GM20431 (cell line): ENCODE data around the gene CD22.

Experiments
- in situ Hi-C: fragments of 300-500 bp; cut with MseI, MboI; formaldehyde crosslinking; loops from one replicate; pipeline ENCODE4 v1.15.0; 2020; ENCODE audit warnings: low sequenced_read_pairs; ENCODE audit not compliant: unreplicated experiment

The CD22 gene

DNA sequence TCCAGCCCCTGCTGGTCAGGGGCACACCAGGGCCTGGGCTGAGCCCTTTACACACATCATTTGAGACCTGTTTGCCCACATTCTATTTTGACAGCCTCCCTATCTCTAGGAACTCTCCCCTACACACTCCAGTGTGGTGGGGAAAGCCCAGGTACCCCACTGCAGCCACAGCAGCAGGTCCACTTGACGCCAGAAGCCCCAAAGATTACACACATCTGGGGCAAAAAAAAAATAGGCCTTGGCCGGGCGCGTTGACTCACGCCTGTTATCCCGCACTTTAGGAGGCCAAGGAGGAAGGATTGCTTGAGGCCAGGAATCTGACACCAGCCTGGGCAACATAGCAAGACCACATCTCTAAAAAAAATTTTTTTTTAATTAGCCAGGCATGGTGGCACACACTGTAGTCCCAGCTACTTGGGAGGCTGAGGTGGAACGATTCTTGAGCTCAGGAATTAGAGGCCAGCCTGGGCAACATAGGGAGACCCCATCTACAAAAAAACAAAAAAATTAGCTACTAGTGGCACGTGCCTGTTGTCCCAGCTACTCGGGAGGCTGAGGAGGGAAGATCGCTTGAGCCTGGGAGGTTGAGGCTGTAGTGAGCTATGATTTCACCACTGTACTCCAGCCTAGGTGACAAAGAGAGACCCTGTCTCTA is 18.0 kb upstream of the CD22 start:
- in situ Hi-C loops = no loop called here

DNA sequence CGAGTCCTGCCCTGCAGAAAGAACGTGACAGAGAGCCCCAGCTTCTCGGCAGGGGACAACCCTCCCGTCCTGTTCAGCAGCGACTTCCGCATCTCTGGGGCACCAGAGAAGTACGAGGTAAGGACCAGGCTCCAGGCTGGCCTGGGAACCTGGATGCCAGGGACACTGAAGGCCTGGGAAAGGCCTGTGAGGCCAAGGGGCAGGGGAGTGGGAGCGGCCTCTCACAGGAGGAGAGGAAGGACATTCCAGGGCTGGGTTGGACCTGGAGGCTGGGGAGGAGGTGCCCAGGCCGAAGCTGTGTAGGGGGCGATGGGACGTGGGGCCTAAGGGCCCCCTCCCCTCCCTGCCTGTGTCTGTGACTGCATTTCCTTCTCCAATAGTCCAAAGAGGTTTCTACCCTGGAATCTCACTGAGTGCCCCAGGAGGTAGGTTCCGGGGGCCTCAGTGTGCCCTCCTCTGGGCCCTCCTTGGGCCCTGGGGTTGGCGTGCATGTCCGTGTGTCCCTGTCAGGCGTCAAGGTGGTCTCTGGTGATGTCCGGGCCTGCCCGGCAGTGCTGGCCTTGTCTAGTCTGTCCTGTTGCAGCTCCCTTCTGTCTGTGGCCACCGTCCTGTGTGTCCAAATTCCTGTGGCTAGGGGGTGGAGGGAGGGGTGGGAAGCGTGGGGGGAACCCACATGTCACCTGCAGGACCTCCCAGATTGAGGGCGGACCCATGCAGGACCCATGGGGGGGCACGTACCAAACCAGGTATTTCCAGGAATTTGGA is 16.9 kb upstream of the CD22 start:
- in situ Hi-C loops = no loop called here

DNA sequence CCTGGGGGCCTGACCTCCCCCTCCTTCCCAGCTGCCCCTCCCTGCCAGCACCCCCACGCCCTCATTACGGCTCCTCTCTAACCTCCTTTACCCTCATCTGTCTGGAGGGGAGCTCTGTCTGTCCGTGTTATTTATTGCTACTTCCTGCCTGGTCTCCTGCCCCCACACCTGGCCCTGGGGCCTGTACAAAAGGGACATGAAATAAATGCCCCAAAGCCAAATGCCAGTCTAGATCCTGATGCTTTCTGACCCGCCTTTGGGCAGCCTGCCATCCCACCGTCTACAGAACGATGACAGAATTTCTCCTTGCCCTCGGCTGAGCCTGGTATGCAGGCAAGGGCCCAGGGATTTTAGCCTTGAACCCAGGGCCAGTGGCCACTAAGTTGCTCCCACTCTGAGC is 15.4 kb upstream of the CD22 start:
- in situ Hi-C loops = no loop called here

DNA sequence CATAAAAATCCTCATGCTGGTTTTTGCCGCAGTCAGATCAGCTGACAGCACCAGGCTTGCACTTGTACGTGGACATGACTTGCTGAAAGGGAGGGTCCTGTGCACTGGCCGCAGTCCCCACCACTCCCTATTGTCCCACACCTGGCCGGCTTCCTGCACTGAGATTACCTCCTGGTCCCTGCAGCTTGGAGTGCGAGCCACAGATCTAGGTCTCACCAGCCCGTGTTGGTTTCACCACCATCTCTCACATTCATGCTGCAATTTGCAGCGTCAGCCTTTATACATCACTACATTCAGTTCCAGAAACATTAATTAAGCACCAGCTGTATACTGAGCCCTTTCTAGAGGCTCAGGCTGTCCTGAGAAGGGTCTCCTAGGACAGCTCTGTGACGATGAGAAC is 15.0 kb upstream of the CD22 start:
- in situ Hi-C loops = no loop called here

DNA sequence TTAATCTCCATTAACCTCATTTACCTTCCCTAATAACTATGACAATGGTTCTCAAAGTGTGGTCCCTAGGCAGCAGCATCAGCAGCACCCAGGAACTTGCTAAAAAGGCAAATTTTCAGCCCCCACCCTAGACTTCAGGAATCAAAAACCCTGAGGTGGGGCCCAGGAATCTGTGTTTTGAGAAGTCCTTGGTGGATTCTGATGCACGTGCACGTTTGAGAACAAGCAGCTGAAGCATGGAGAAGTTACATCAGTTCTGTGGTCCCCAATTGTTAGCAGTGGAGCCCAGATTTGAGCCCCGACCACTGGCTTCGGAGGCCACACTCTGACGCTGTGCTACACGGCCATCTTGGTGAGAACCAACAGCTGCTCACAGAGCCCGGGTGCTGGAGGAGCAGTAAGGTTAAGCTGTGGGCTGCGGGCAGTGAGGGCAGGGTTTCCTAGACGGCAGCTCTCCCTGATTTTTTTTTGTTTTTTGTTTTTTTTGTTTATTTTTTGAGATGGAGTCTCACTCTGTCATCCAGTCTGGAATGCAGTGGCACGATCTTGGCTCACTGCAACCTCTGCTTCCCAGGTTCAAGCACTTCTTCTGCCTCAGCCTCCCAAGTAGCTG is 14.0 kb upstream of the CD22 start:
- in situ Hi-C loops = no loop called here

DNA sequence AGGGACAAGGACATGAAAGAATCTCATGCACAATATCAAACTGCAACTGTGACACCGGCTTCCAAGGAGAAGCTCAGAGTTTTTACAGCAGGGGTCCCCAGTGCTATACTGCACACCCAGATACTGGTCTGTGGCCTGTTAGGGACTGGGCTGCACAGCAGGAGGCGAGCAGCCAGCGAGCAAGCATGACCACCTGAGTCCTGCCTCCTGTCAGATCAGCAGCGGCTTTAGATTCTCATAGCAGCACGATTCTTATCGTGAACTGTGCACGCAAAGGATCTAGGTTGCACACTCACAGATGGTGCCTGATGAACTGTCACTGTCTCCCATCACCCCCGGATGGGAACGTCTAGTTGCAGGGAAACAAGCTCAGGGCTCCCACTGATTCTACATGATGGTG is 13.1 kb upstream of the CD22 start:
- in situ Hi-C loops = no loop called here

DNA sequence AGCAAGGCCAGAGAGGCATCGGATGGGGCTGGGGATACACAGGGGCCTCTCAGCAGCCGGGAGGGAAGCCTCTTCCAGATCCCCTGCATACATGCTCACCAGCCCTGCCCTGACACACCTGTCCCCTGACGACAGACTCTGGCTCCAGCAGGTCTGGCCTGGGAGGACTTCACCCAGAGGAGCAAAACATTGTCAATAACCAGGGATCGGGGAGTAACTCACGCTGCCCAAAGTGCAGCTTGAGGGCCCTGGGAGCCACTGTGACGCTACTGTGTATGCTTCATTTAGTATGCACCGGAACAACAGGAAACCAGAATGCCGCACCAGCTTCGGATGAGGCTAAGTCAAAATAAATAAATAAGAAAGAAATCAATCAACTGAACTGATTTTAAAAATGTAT is 12.4 kb upstream of the CD22 start:
- in situ Hi-C loops = no loop called here

DNA sequence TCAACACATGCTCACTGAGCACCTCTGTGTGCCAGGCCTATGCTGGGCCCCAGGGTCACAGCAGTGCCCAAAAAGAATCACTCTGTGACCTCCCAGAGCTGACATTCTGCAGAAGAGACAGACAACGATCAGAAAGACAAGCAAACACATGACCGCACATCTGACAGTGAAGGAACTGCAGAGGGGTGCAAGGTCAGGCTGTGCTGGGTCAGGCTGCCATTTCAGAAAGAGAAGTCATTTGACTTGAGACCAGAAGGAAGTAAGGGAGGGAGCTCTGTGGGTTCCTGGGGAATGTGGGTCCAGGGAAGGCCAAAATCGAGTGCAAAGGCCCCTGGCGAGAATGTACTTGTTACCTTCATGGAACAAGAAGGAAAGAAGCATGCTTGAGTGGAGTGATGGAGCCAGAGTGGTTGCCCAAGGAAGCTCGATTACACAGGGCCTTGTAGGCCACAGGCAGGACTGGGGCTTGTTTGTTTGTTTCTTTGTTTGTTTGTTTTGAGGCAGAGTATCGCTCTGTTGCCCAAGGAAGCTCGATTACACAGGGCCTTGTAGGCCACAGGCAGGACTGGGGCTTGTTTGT is 11.4 kb upstream of the CD22 start:
- in situ Hi-C loops = no loop called here

DNA sequence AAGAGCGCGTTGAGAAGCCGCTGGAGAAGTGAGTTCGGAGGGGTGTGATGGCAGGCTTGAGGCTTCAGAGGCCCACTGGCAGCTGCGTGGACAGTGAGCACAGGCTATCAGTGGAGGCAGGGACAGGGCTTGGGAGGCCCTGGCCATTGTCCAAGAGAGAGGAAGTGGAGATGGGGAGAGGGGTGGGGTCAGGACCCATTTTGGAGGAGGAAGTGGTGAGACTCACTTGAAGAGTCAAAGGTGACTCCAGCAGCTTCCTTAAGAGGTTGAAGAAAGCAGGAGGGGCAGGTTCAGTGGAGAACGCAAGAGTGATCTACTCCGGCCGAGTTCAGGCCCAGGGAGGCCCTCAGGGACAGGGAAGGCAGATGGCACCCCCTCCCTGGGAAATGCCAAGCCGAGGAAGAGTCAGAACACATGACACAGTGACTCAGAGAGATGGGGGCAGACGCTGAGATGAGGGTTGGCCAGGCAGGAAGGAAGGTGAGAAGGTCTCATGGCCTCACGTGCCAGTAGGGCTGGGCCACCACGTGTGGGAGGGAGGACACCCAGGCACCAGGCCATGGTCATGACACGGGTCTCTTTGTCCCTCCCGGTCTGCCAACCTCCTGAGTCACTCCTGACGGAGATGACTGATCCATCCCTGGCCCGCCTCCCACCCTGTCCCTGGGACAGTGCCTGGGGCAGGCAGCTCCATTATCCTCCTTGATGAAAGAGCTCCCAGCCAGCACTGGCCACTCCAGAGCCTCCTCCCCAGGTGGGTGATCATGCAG is 10.1 kb upstream of the CD22 start:
- in situ Hi-C loops = no loop called here

DNA sequence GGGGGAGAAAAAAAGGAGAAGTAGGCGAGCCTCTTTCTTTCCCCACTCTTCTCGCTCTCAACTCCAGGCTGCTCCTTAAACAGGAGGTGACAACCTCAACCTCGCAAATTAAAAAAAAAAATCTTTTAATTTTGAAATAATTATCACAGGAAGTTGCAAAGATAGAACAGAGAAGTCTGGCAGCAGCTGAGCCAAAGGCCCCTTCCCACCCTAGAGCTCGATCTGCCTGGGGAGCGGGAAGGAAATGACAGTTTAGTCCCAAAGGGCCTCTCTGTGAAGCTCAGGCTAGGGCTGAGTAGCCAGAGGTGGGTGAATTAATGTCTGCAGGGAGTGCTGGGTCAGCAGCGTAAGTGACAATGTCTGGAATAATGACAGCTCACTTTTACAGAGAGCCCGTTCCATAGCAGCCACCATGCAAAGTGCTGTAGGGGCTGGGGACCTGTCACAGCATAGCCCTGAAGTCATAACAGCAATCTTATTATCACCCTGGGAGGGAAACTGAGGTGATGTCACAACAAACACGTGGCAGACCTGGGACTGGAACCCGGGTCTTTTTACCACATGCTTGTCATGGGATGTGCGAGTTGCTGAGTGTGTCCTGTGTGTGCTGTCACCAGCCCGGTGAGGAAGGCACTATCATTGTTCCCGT is 8.8 kb upstream of the CD22 start:
- in situ Hi-C loops = no loop called here

DNA sequence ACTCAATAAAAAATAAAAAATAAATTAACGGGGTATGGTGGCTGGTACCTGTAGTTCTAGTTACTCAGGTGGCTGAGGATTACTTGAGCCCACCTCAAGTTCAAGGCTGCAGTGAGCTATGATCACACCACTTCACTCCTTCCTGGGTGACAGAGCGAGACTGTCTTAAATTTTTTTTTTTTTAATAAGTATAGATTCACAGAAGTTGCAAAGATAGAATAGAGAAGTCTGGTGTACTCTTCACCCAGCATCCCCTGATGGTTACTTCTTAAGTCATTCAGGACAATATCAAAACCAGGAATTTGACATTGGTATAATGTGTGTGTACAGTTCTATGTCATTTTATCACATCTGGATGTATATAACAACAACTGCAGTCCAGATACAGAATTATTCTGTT is 7.7 kb upstream of the CD22 start:
- in situ Hi-C loops = no loop called here

DNA sequence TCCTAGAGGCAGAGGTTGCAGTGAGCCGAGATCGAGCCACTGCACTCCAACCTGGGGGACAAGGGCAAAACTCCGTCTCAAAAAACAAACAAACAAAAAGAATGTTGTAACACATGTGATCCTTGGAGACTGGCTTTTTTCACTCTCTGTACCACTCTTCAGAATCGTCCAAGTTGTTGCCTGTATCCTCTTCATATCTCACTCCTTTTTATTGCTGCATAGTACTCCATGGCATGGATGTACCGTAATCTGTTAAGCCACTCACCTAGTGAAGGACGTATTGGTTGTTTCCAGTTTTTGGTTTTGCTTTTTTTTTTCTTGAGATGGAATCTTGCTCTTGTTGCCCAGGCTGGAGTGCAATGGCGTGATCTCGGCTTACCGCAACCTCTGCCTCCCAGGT is 7.0 kb upstream of the CD22 start:
- in situ Hi-C loops = no loop called here

DNA sequence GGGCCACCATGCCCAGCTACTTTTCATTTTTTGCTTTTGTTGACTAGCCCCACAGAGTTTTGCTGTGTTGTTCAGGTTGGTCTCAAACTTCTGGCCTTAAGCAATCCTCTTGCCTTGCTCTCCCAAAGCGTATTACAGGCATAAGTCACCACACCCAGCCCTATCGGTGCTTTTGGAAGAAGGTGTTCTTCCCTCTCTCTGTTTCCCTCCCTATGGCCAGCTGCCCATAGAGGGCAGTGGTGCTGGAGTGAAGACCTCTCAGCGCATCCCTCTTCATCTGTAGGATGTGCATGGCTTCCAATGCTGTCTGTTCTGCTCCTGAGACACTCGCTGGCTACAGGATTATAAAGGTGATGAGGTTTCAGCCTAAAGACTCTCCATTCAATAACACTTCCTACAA is 1.3 kb upstream of the CD22 start:
- in situ Hi-C loops = no loop called here

DNA sequence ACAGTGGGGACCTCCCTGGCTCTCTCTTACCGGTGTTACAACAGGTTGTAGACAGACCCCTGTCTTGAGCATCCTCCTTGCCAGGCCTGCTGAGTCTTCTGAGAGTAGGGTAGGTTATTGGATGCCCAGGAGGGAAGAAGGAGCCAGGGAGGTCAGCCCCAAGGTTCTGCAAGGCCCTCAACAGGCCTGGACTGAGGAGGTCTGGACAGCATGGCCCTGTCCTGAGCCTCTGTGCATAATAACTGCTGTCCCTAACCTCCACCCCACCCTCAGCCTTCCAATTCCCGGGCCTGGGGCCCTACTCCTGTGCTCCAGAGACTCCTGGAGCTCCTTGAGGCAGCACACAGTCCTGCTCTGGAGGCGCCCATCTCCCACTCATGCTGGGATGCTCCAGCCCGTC is 336 bp downstream of the CD22 start:
- in situ Hi-C loops = no loop called here

DNA sequence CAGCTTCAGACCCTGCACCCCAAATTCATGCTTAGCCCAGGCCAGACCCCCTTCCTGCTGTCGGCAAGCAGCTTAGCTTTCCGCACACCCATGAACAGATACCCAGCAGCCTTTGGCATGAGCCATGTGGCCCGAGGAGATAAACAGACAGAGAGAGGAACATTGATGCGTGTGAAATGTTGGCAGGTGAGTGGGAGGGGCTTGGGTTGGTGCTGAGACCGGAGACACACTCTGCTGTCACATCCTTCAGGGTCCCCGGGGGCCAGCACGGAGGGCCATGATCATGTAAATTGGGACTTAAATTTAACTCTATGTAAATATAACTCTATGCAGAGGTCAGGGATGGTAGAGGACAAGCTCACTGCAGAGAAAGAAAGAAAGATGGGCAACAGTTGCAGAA is 1.5 kb downstream of the CD22 start:
- in situ Hi-C loops = no loop called here

DNA sequence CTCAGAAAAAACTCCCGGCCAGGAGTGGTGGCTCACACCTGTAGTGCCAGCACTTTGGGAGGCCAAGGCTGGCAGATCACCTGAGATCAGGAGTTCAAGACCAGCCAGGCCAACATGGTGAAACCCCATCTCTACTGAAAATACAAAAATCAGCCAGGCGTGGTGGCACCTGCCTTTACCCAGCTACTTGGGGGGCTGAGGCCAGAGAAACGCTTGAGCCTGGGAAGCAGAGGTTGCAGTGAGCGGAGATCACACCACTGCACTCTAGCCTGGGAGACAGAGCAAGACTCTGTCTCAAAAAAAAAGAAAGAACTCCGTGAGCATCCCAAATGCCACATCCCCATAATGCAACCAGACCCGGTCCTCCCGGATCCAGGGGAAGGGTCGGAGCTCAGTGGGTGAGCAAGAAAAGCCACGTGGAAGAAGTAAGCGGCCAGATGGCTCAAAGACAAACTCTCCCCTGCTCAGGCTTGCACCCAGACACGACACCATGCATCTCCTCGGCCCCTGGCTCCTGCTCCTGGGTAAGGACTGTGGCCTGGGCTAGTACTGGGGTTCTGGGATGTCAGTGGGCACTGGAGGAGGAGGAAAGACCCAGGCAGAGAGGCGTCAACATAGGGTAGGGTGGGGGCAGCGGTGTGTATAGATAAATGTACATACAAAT is 2.7 kb downstream of the CD22 start:
- in situ Hi-C loops = no loop called here

DNA sequence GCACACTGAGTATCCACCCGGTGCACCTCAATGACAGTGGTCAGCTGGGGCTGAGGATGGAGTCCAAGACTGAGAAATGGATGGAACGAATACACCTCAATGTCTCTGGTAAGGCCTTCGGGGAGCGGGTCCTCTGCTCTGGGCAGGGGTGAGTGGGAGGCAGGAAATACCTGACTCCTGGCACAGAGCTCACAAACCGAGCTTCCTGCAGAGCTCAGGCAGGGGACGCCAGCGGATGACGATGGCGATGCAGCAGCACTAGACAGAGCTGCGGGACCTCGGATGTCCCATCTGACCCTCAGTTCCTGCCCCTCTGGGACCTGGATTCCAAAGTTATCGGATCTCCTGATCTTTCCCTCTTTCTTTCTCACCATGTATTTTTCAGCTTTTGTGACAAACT is 3.8 kb downstream of the CD22 start:
- in situ Hi-C loops = no loop called here

DNA sequence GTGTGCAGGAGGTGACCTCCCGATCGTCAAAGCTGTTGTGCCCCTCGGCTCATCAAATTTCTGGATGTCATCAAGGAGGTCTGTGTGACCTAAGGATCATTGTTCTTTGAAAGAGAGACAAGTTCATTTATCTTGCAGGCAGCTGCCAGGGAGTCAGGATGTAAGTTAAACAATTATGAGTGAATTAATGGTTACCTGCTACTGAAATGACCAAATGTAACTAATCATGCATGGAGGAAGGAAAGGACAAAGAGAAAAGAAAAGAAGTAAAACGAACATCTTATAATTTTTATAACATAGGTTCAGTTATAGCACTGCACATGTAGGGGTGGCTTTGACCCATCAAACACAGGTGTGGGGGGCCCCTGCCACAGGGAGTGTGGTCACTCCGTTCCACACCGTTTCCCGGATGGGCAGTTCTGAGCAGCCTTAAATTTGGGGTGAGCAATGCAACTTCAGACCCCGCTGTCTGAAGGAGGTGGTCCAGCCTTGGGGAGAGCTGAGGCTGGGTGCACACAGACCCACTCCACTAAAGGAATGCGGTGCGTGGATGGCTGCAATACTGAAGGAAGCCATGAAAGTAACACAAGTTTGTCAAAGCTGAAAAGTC is 5.3 kb downstream of the CD22 start:
- in situ Hi-C loops = no loop called here
